Thyroid gland (tissue), 4 donors: ENCODE data around the gene PAMR1.

Experiments
- POLR2A ChIP-seq, 2 donors: fragments of 450-650 bp; IDR thresholded peaks; one replicate each; pipeline ENCODE4 v1.6.1; 2017; ENCODE audit warnings: antibody characterized with exemption in 2 of 2, mild to moderate bottlenecking in 2 of 2, moderate library complexity in 1 of 2
- TF ChIP-seq, protein P1 (sequence below), 6 experiments: fragments of 200-600 bp in 3 of 6; fragments of 450-650 bp in 3 of 6; sonication (generic) in 3 of 6; IDR thresholded peaks; one replicate each; pipeline ENCODE4 v1.5.1; 2016 to 2019; ENCODE audit warnings: antibody characterized with exemption in 6 of 6, mild to moderate bottlenecking in 2 of 6, inconsistent platforms in 1 of 6, moderate library complexity in 1 of 6

DNA sequence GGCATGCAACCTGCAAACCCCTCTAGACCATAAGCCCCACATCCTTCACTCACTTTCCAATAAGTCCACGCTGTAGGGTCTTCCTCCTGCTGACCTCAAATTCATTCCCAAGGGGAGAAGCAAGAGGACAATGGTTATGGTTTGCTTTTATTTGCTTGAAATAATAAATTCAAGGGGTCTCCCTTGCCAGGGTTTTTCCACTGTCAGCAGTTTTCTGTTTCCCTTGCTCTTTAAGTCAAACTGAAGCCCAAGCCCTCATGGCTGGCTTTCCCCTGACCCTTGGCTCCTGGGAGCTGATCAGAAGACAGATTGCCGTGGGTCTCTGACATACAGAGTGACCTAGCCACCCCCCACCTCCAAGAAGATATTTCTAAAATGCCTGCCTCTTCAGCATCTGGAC, 109.9 kb downstream of the PAMR1 start:
- TF ChIP-seq, protein P1, sequence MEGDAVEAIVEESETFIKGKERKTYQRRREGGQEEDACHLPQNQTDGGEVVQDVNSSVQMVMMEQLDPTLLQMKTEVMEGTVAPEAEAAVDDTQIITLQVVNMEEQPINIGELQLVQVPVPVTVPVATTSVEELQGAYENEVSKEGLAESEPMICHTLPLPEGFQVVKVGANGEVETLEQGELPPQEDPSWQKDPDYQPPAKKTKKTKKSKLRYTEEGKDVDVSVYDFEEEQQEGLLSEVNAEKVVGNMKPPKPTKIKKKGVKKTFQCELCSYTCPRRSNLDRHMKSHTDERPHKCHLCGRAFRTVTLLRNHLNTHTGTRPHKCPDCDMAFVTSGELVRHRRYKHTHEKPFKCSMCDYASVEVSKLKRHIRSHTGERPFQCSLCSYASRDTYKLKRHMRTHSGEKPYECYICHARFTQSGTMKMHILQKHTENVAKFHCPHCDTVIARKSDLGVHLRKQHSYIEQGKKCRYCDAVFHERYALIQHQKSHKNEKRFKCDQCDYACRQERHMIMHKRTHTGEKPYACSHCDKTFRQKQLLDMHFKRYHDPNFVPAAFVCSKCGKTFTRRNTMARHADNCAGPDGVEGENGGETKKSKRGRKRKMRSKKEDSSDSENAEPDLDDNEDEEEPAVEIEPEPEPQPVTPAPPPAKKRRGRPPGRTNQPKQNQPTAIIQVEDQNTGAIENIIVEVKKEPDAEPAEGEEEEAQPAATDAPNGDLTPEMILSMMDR (IDR thresholded peaks at IDR 0.05): no peak
- no peak for TF ChIP-seq POLR2A (IDR thresholded peaks at IDR 0.05)
